ENCODE data around the gene PRKAG1. TPM values are rescaled to one million over a fixed set of nuclear protein-coding genes. Genes with fewer than 3 reads are reported as not detected.

The PRKAG1 gene
- total RNA-seq, 2 donors from 2014 or later: 49.5 to 54.8 TPM

GRCh38 chr12:48993787-48994186 is 24.8 kb downstream of the PRKAG1 start:
- peaks cover 45% of the 10 kb centered on the region for H3K27me3 ChIP-seq

GRCh38 chr12:48991247-48992050 is 27.1 kb downstream of the PRKAG1 start:
- no peak for TF ChIP-seq CTCF (IDR thresholded peaks at IDR 0.05)
- Histone ChIP-seq H3K9me3 (no peaks in the 10 kb centered on the region), H3K27me3 (peaks cover 29% of the 10 kb centered on the region), H3K36me3 (no peaks in the 10 kb centered on the region), H3K27ac (no peak overlapping the region), H3K4me1 (no peaks in the 10 kb centered on the region), H3K4me3 (no peak overlapping the region), H3K9ac (ENCODE audit: low read depth in 2 of 2, low read length in 2 of 2) (no peak overlapping the region)
- no peak for DNase-seq
- intact Hi-C loops (cut with DNase I): no loop called here

More at GRCh38 chr12:48993787-48994186, 24.8 kb downstream of the PRKAG1 start:
- Histone ChIP-seq H3K9ac (ENCODE audit: low read depth in 2 of 2, low read length in 2 of 2) (no peak overlapping the region), H3K9me3 (no peaks in the 10 kb centered on the region), H3K36me3 (no peaks in the 10 kb centered on the region), H3K4me3 (no peak overlapping the region), H3K27ac (no peak overlapping the region), H3K4me1 (peaks cover 18% of the 10 kb centered on the region)
- intact Hi-C loops (cut with DNase I): no loop called here
- TF ChIP-seq CTCF (IDR thresholded peaks at IDR 0.05): no peak
- DNase-seq: no peak

DNA sequence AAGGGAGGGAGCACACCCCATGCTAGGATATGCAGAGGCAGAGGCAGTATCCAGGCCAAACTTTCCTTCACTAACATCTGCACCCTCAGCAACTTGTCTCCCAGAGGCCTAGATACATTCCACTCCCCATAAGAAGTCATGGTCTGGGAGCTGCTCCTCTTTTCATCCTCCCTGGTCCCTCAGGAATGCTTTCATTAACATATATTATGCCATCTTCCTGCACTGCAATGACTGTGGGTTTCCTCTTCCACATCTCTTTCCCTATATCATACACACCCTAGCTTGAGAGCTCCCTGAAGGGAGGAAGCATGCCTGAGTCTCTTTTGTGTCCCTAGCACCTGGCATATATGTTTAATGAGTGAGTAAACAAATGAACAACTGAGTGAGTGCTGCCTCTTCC is 28.0 kb downstream of the PRKAG1 start:
- Histone ChIP-seq H3K36me3 (no peaks in the 10 kb centered on the region), H3K9me3 (no peaks in the 10 kb centered on the region), H3K4me1 (no peaks in the 10 kb centered on the region), H3K27me3 (peaks cover 31% of the 10 kb centered on the region), H3K27ac (no peak overlapping the region), H3K4me3 (no peak overlapping the region), H3K9ac (ENCODE audit: low read depth in 2 of 2, low read length in 2 of 2) (no peak overlapping the region)
- DNase-seq: no peak
- no peak for TF ChIP-seq CTCF (IDR thresholded peaks at IDR 0.05)
- intact Hi-C loops (cut with DNase I): no loop called here

DNA sequence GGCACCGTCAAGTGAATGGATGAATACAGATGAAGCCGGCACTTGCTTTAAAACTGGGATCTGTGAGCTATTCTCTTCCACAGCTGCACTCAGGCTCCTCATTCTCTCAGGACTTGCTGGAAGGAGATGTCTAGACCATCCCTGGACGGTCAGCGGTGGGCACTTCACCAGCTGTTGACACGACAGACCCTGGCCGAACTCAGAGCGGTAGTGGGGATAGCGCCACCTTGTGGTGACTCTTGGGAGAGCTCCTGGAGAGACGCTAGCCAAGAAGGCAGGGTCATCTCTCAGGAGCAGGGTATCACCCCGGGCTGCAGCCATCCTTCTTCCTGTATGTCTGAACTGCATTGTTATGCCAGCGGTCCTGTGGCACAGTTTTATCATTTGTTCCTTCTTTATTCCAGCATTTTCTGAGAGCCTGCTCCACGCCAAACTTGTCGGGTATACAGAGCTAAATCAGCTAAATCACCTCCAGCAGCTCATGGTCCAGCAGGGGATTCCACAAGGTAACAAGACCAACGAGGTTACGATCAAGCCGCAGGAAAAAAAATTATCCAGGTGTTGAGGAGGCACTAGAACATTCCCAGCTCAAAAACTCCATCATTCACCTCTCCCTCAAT is 30.4 kb downstream of the PRKAG1 start:
- peak; percentile 84 for TF ChIP-seq CTCF (IDR thresholded peaks at IDR 0.05)
- no peaks in the 10 kb centered on the region for H3K36me3 ChIP-seq
- H3K9me3 ChIP-seq: no peaks in the 10 kb centered on the region
- no peak overlapping the region for H3K9ac ChIP-seq (ENCODE audit: low read depth in 2 of 2, low read length in 2 of 2)
- H3K27me3 ChIP-seq: peaks cover 13% of the 10 kb centered on the region
- peak; percentile 76 for DNase-seq
- intact Hi-C loops (cut with DNase I): loop anchor here (5.0 to 10.0 kb wide), 2 partner anchors 66 to 133 kb away; partner anchors contain the start of gene DDX23
- H3K27ac ChIP-seq: no peak overlapping the region
- H3K4me1 ChIP-seq: no peaks in the 10 kb centered on the region
- no peak overlapping the region for H3K4me3 ChIP-seq

DNA sequence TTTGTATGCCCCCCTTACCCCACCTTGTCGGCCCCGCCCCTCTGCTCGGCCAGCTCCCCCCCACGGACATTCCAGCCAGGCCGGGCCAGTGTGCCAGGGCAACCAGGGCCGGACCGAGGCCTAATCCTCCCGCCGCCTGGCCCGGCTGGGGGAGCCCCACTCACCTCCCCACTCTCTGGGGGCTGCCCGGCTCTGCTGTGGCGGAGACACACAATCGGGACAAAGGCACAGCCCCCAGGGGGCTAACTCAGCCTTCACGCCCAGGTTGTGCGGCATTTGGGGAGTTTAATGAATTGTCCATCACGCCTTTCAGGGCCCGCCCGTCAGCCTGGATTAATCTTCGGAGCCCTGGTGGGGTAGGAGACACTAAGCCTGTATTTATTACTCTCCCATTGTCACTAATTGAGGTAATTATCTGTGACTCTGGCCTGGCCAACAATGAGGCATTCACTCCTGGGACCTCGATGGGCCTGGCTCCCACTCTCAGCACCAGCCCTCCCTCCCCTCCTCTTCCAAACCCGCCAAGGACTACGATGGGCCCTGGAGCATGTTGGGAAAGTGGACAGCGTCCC is 31.8 kb downstream of the PRKAG1 start:
- Histone ChIP-seq H3K4me3 (no peak overlapping the region), H3K27ac (no peak overlapping the region), H3K36me3 (no peaks in the 10 kb centered on the region), H3K27me3 (peaks cover 16% of the 10 kb centered on the region), H3K4me1 (no peaks in the 10 kb centered on the region), H3K9me3 (no peaks in the 10 kb centered on the region), H3K9ac (ENCODE audit: low read depth in 2 of 2, low read length in 2 of 2) (no peak overlapping the region)
- no peak for TF ChIP-seq CTCF (IDR thresholded peaks at IDR 0.05)
- intact Hi-C loops (cut with DNase I): loop anchor here (5.0 to 10.0 kb wide), 2 partner anchors 65 to 132 kb away; partner anchors contain the start of gene DDX23
- no peak for DNase-seq
